IMR-90 (cell line): ENCODE results near the gene GINS1. TPM values are rescaled to one million over a fixed set of nuclear protein-coding genes. Genes with fewer than 3 reads are reported as not detected.
A peak's percentile ranks its signal among the peaks of the same experiment; 100 is the strongest.

ENCODE experiments used
- ATAC-seq: fragments of 200-7000 bp; cut with Tn5 transposase; 2 replicates; pipeline ENCODE4 v1.9.1; 2020; ENCODE audit warnings: low read depth, mild to moderate bottlenecking, moderate library complexity
- BruUV-seq: library from RNA; stranded (reverse); fragments of 400-500 nt; replicated peaks from 2 replicates; lab custom pipeline; 2021; lab: Mats Ljungman, UMichigan
- CTCF ChIA-PET: fragments of 300-600 bp; formaldehyde crosslinking; extraction: SDS; loops from one replicate; lab custom pipeline; 2021; ENCODE audit warnings: antibody characterized with exemption; lab: Yijun Ruan, JAX
- POLR2A ChIA-PET: fragments of 300-600 bp; sonication (Branson Sonifier 250); formaldehyde crosslinking; loops from one replicate; lab custom pipeline; 2022; ENCODE audit warnings: antibody characterized with exemption; ENCODE audit not compliant: unreplicated experiment; lab: Charles Lee
- DNase-seq: peaks from one replicate; pipeline ENCODE4 v3.0.0; 2013
- H2AFZ ChIP-seq: replicated peaks from 2 replicates; pipeline ENCODE3; 2013; ENCODE audit warnings: low read length, mild to moderate bottlenecking; ENCODE audit not compliant: poor library complexity
- H2AK5ac ChIP-seq: 2 replicates; pipeline ENCODE4 v1.6.1; 2013; ENCODE audit warnings: low read depth, low read length, inconsistent platforms
- H2AK9ac ChIP-seq: replicated peaks from 2 replicates; pipeline ENCODE3; 2013; ENCODE audit warnings: mild to moderate bottlenecking, low read depth, low read length, moderate library complexity; ENCODE audit not compliant: poor library complexity
- H2BK120ac ChIP-seq: 2 replicates; pipeline ENCODE4 v1.6.1; 2013; ENCODE audit warnings: low read depth, low read length, inconsistent platforms
- H2BK15ac ChIP-seq: 3 replicates; pipeline ENCODE4 v1.6.1; 2013; ENCODE audit warnings: low read depth, low read length, inconsistent platforms
- H2BK20ac ChIP-seq: 2 replicates; pipeline ENCODE4 v1.6.1; 2013; ENCODE audit warnings: low read depth, mild to moderate bottlenecking, inconsistent platforms, low read length, moderate library complexity
- H2BK5ac ChIP-seq: 2 replicates; pipeline ENCODE4 v1.6.1; 2013; ENCODE audit warnings: mild to moderate bottlenecking, low read depth, low read length, inconsistent platforms; ENCODE audit not compliant: poor library complexity, severe bottlenecking
- H3K14ac ChIP-seq: replicated peaks from 2 replicates; pipeline ENCODE4 v1.6.1; 2013; ENCODE audit warnings: low read depth, low read length, inconsistent platforms
- H3K18ac ChIP-seq: 2 replicates; pipeline ENCODE4 v1.6.1; 2013; ENCODE audit warnings: low read depth, low read length, control low read depth
- H3K23ac ChIP-seq: 2 replicates; pipeline ENCODE4 v1.6.1; 2013; ENCODE audit warnings: low read depth, low read length, inconsistent platforms
- H3K27ac ChIP-seq: 2 replicates; pipeline ENCODE4 v1.5.1; 2013; ENCODE audit warnings: mild to moderate bottlenecking, control low read depth, low read length; ENCODE audit not compliant: insufficient read depth
- H3K27me3 ChIP-seq: 2 replicates; pipeline ENCODE4 v1.6.1; 2013; ENCODE audit warnings: low read length; ENCODE audit not compliant: control insufficient read depth, insufficient read depth
- H3K36me3 ChIP-seq: 2 replicates; pipeline ENCODE4 v1.6.1; 2013; ENCODE audit warnings: low read length, mixed read lengths; ENCODE audit not compliant: control insufficient read depth, insufficient read depth
- H3K4ac ChIP-seq: 2 replicates; pipeline ENCODE4 v1.6.1; 2013; ENCODE audit warnings: low read depth, low read length, inconsistent platforms
- H3K4me1 ChIP-seq: 2 replicates; pipeline ENCODE4 v1.6.1; 2013; ENCODE audit warnings: low read length, mixed read lengths; ENCODE audit not compliant: control insufficient read depth, insufficient read depth
- H3K4me2 ChIP-seq: 2 replicates; pipeline ENCODE4 v1.6.1; 2013; ENCODE audit warnings: low read depth, mild to moderate bottlenecking, control low read depth, low read length, moderate library complexity
- H3K4me3 ChIP-seq: 2 replicates; pipeline ENCODE4 v1.5.1; 2013; ENCODE audit warnings: low read depth, mild to moderate bottlenecking, control low read depth, low read length, moderate library complexity; ENCODE audit not compliant: insufficient read depth
- H3K56ac ChIP-seq: 2 replicates; pipeline ENCODE4 v1.6.1; 2013; ENCODE audit warnings: low read length, inconsistent platforms; ENCODE audit not compliant: insufficient read depth; ENCODE audit errors: extremely low read depth
- H3K79me1 ChIP-seq, 2 experiments: 2 replicates each; pipeline ENCODE4 v1.6.1; 2013; ENCODE audit warnings: low read length in 2 of 2, inconsistent platforms in 1 of 2, low read depth in 1 of 2
- H3K9ac ChIP-seq: 2 replicates; pipeline ENCODE4 v1.6.1; 2013; ENCODE audit warnings: low read depth, low read length, control low read depth
- H3K9me1 ChIP-seq: 2 replicates; pipeline ENCODE4 v1.6.1; 2013; ENCODE audit warnings: low read length, inconsistent platforms; ENCODE audit not compliant: insufficient read depth
- H3K9me3 ChIP-seq: 2 replicates; pipeline ENCODE4 v1.6.1; 2013; ENCODE audit warnings: low read length; ENCODE audit not compliant: control insufficient read depth, insufficient read depth
- H4K20me1 ChIP-seq: 2 replicates; pipeline ENCODE4 v1.6.1; 2013; ENCODE audit warnings: low read length, inconsistent platforms; ENCODE audit not compliant: insufficient read depth
- H4K5ac ChIP-seq: 2 replicates; pipeline ENCODE4 v1.6.1; 2013; ENCODE audit warnings: mild to moderate bottlenecking, low read depth, low read length, control low read depth
- H4K8ac ChIP-seq, 2 experiments: 2 replicates each; pipeline ENCODE4 v1.6.1; 2013; ENCODE audit warnings: low read depth in 2 of 2, low read length in 2 of 2, control low read depth in 1 of 2, inconsistent platforms in 1 of 2
- H4K91ac ChIP-seq: 2 replicates; pipeline ENCODE4 v1.6.1; 2013; ENCODE audit warnings: low read depth, low read length, inconsistent platforms; ENCODE audit not compliant: insufficient read depth
- BHLHE40 ChIP-seq: fragments of 150-350 bp; IDR thresholded peaks from 2 replicates; pipeline ENCODE4 v1.6.1; 2016; ENCODE audit warnings: mild to moderate bottlenecking, low read depth, low read length
- MAFK ChIP-seq: IDR thresholded peaks from 2 replicates; pipeline ENCODE4 v1.6.1; 2012; ENCODE audit warnings: low read depth, low read length, improper control_type of control experiment
- MAZ ChIP-seq: IDR thresholded peaks from 2 replicates; pipeline ENCODE4 v1.6.1; 2012; ENCODE audit warnings: low read depth, mild to moderate bottlenecking, low read length, improper control_type of control experiment, moderate library complexity, borderline replicate concordance
- MXI1 ChIP-seq: IDR thresholded peaks from 2 replicates; pipeline ENCODE4 v1.6.1; 2012; ENCODE audit warnings: low read depth, mild to moderate bottlenecking, low read length, moderate library complexity, borderline replicate concordance
- NFE2L2 ChIP-seq: fragments of 150-350 bp; IDR thresholded peaks from 2 replicates; pipeline ENCODE4 v1.6.1; 2016; ENCODE audit warnings: low read depth, mild to moderate bottlenecking, low read length
- RCOR1 ChIP-seq: IDR thresholded peaks from 2 replicates; pipeline ENCODE4 v1.6.1; 2012; ENCODE audit warnings: mild to moderate bottlenecking, low read length, improper control_type of control experiment; ENCODE audit not compliant: insufficient replicate concordance
- RFX5 ChIP-seq: IDR thresholded peaks from 2 replicates; pipeline ENCODE4 v1.8.0; 2012; ENCODE audit warnings: low read depth, mild to moderate bottlenecking, low read length, moderate library complexity
- WGBS, 2 experiments: methylation state at CpG; one replicate each; pipeline versions ENCODE4 v1.1.5 to v1.1.7; 2013; ENCODE audit warnings: missing lambda C conversion rate in 2 of 2; ENCODE audit not compliant: insufficient read length in 1 of 2; ENCODE audit errors: extremely low coverage in 2 of 2; 5-methylcytosine and 5-hydroxymethylcytosine counted together
- dilution Hi-C: fragments of 300-500 bp; cut with HindIII; formaldehyde crosslinking; loops from one replicate; pipeline ENCODE4 v1.14.3; 2018; ENCODE audit warnings: low sequenced_read_pairs; ENCODE audit not compliant: unreplicated experiment
- in situ Hi-C: fragments of 300-500 bp; cut with MboI; formaldehyde crosslinking; loops from 3 replicates; pipeline ENCODE4 v1.14.3; 2019; ENCODE audit warnings: low sequenced_read_pairs, inconsistent platforms, mixed read lengths
- intact Hi-C: fragments of 100-400 bp; cut with micrococcal nuclease; formaldehyde crosslinking; loops from 2 replicates; pipeline ENCODE4 v1.10.0; 2022
- polyA plus RNA-seq, 3 experiments: library from polyadenylated mRNA; depleted of rRNA; stranded (reverse); fragments of >200 nt; gene quantifications; 2 replicates each; pipeline ENCODE4 v1.2.3, GENCODE V29; 2012; ENCODE audit warnings: low replicate concordance in 1 of 3
- total RNA-seq: library from RNA; depleted of rRNA; stranded (reverse); fragments of >200 nt; gene quantifications from 2 replicates; pipeline ENCODE4 v1.2.3, GENCODE V29; 2012

Gene GINS1
- total and polyA plus RNA-seq, 2 of the 4 experiments (the other 2 are of a cell fraction), result 4.9 to 6.6 TPM

DNA sequence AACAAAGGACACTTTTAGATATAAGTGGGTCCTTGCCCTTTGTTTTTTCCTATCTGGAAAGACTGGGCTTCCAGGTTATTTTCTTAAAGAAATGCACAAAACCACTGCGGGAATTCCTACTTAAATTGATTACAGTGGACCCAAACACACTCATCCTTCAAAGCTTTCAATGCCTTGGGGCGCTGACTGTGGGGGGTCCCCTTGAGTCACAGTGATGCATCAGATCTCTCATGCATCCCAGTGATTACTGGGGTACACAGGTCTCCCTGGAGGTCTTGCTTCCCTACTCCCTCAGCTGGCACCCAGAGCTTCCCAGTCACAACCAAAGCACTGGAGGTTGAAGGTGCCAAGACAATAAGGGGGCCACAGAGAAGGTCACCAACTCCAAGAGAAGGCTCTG lies 37.5 kb upstream of the GINS1 start:
- H3K79me1 ChIP-seq, result peaks cover 50 to 80% of the 10 kb centered on the region in 2 experiments
- H3K27ac ChIP-seq, result no peak overlapping the region
- peaks cover 6% of the 10 kb centered on the region for H3K4me1 ChIP-seq
- H2BK15ac ChIP-seq, result peak overlapping the region; percentile 14; the same call in 1 of the 3 replicates
- H3K4me3 ChIP-seq, result no peak overlapping the region
- H3K27me3 ChIP-seq, result no peaks in the 10 kb centered on the region
- H3K23ac ChIP-seq, result no peak overlapping the region
- H3K36me3 ChIP-seq, result no peaks in the 10 kb centered on the region
- H3K56ac ChIP-seq, result no peak overlapping the region
- H2BK120ac ChIP-seq, result no peak overlapping the region
- H4K91ac ChIP-seq, result no peak overlapping the region
- no peak overlapping the region for H2AFZ ChIP-seq
- BruUV-seq, result no TSS peak
- intact Hi-C loops (no loop called here), in situ Hi-C loops (loop anchor here (5.0 kb wide), 1 partner anchor 43 kb away; no protein-coding TSS in a partner anchor), dilution Hi-C loops (no loop called here)
- TF ChIP-seq NFE2L2 (no peak), BHLHE40 (no peak), MAFK (no peak), RCOR1 (no peak), MAZ (no peak), MXI1 (no peak), RFX5 (no peak)
- no peak overlapping the region for H3K4me2 ChIP-seq
- no peak overlapping the region for H2AK5ac ChIP-seq
- no peak overlapping the region for H3K18ac ChIP-seq
- peaks cover 33% of the 10 kb centered on the region for H3K9me3 ChIP-seq
- H2BK20ac ChIP-seq, result no peak overlapping the region
- no peak overlapping the region for H4K8ac ChIP-seq
- H4K5ac ChIP-seq, result no peak overlapping the region
- no peak overlapping the region for H3K14ac ChIP-seq
- ChIA-PET CTCF (no interaction called here), POLR2A (no interaction called here)
- H3K9ac ChIP-seq, result no peak overlapping the region
- peaks cover 9% of the 10 kb centered on the region for H4K20me1 ChIP-seq
- peaks cover 5% of the 10 kb centered on the region for H3K9me1 ChIP-seq
- no CpG with 5 or more reads among the region's 2 CpGs for WGBS, 2 experiments
- H2BK5ac ChIP-seq, result no peak overlapping the region
- ATAC-seq, result no peak
- no peak for DNase-seq
- H2AK9ac ChIP-seq, result no peak overlapping the region
- H3K4ac ChIP-seq, result no peak overlapping the region
